CD14-positive monocyte (primary cell): Measurements from ENCODE around the gene OTOS. TPM values are rescaled to one million over a fixed set of nuclear protein-coding genes. Genes with fewer than 3 reads are reported as not detected.

Experiments
- DNase-seq, 3 donors: peaks; one replicate each; pipeline ENCODE4 v3.0.0-alpha.2; 2011 to 2022
- H2AFZ ChIP-seq: 2 replicates; pipeline ENCODE4 v1.6.0; 2012; ENCODE audit warnings: mild to moderate bottlenecking, low read depth, low read length, inconsistent platforms; ENCODE audit not compliant: insufficient read depth, poor library complexity, severe bottlenecking
- H3K27ac ChIP-seq, 2 donors: 1 replicate in 1 of 2; 2 replicates in 1 of 2; pipeline ENCODE4 v1.5.1; 2012 to 2013; ENCODE audit warnings: low read length in 2 of 2, control low read depth in 1 of 2, inconsistent platforms in 1 of 2, low read depth in 1 of 2, mild to moderate bottlenecking in 1 of 2
- H3K27me3 ChIP-seq, 2 donors: one replicate each; pipeline versions ENCODE4 v1.6.0 to v1.6.1; 2011 to 2013; ENCODE audit warnings: low read length in 2 of 2; ENCODE audit not compliant: control insufficient read depth in 2 of 2, insufficient read depth in 2 of 2
- H3K36me3 ChIP-seq, 2 donors: replicated peaks in 1 of 2; 1 replicate in 1 of 2; 2 replicates in 1 of 2; pipeline versions ENCODE4 v1.5.1 to v1.6.1; 2012 to 2013; ENCODE audit warnings: low read length in 2 of 2, control low read depth in 1 of 2, inconsistent platforms in 1 of 2, mild to moderate bottlenecking in 1 of 2; ENCODE audit not compliant: insufficient read depth in 2 of 2, control insufficient read depth in 1 of 2
- H3K4me1 ChIP-seq, 2 donors: 1 replicate in 1 of 2; 2 replicates in 1 of 2; pipeline versions ENCODE4 v1.5.1 to v1.6.1; 2012 to 2013; ENCODE audit warnings: low read length in 2 of 2, control low read depth in 1 of 2, inconsistent platforms in 1 of 2, mild to moderate bottlenecking in 1 of 2, moderate library complexity in 1 of 2; ENCODE audit not compliant: insufficient read depth in 2 of 2, control insufficient read depth in 1 of 2
- H3K4me2 ChIP-seq: replicated peaks from 2 replicates; pipeline ENCODE3; 2012; ENCODE audit warnings: low read length, moderate library complexity, mild to moderate bottlenecking; ENCODE audit not compliant: poor library complexity, severe bottlenecking; ENCODE audit errors: extremely low read depth
- H3K4me3 ChIP-seq, 3 experiments: fragments of 200-600 bp in 1 of 3; sonication (generic) in 1 of 3; replicated peaks in 1 of 3; 1 replicate in 2 of 3; 2 replicates in 1 of 3; pipeline ENCODE4 v1.5.1; 2011 to 2013; ENCODE audit warnings: low read length in 3 of 3, mild to moderate bottlenecking in 3 of 3, control low read depth in 2 of 3, low read depth in 2 of 3, inconsistent platforms in 1 of 3, moderate library complexity in 1 of 3
- H3K79me2 ChIP-seq: 2 replicates; pipeline ENCODE4 v1.6.0; 2012; ENCODE audit warnings: mild to moderate bottlenecking, control low read depth, inconsistent platforms, low read length, moderate library complexity; ENCODE audit not compliant: insufficient read depth
- H3K9ac ChIP-seq: 2 replicates; pipeline ENCODE4 v1.6.0; 2017; ENCODE audit warnings: low read length, mild to moderate bottlenecking; ENCODE audit not compliant: insufficient read depth, poor library complexity, severe bottlenecking
- H3K9me3 ChIP-seq, 2 donors: replicated peaks in 1 of 2; 1 replicate in 1 of 2; 2 replicates in 1 of 2; pipeline versions ENCODE4 v1.5.1 to v1.6.1; 2012 to 2013; ENCODE audit warnings: low read length in 2 of 2, control low read depth in 1 of 2; ENCODE audit not compliant: control insufficient read depth in 1 of 2, insufficient read depth in 1 of 2
- H4K20me1 ChIP-seq: 2 replicates; pipeline ENCODE4 v1.6.0; 2012; ENCODE audit warnings: mild to moderate bottlenecking, low read length, control low read depth, moderate library complexity; ENCODE audit not compliant: insufficient read depth
- H3K27ac Mint-ChIP-seq, 7 donors: one replicate each; pipeline ENCODE4 v1.8.0; 2020; ENCODE audit warnings: mild to moderate bottlenecking in 7 of 7, mixed read lengths in 7 of 7, moderate library complexity in 6 of 7, inconsistent platforms in 2 of 7
- H3K27me3 Mint-ChIP-seq, 3 donors: one replicate each; pipeline ENCODE4 v1.8.0; 2021 to 2022; ENCODE audit warnings: low read depth in 3 of 3, mild to moderate bottlenecking in 3 of 3, mixed read lengths in 3 of 3, moderate library complexity in 3 of 3, inconsistent platforms in 1 of 3
- H3K36me3 Mint-ChIP-seq, 2 donors: one replicate each; pipeline ENCODE4 v1.8.0; 2020; ENCODE audit warnings: mixed read lengths in 2 of 2, inconsistent platforms in 1 of 2, mild to moderate bottlenecking in 1 of 2
- H3K4me1 Mint-ChIP-seq: one replicate; pipeline ENCODE4 v1.8.0; 2020; ENCODE audit warnings: mild to moderate bottlenecking, mixed read lengths
- H3K4me3 Mint-ChIP-seq, 2 donors: one replicate each; pipeline ENCODE4 v1.8.0; 2020; ENCODE audit warnings: mild to moderate bottlenecking in 2 of 2, mixed read lengths in 2 of 2, moderate library complexity in 1 of 2
- H3K9me3 Mint-ChIP-seq, 7 donors: one replicate each; pipeline ENCODE4 v1.8.0; 2020 to 2022; ENCODE audit warnings: mixed read lengths in 7 of 7, mild to moderate bottlenecking in 6 of 7, moderate library complexity in 6 of 7, inconsistent platforms in 2 of 7
- CTCF ChIP-seq: fragments of 200-600 bp; IDR thresholded peaks from one replicate; pipeline ENCODE4 v1.8.0; 2022; ENCODE audit warnings: antibody characterized with exemption, mild to moderate bottlenecking
- WGBS: methylation state at CpG from one replicate; pipeline ENCODE4 v1.1.5; 2013; ENCODE audit warnings: missing lambda C conversion rate; ENCODE audit not compliant: insufficient coverage; 5-methylcytosine and 5-hydroxymethylcytosine counted together
- intact Hi-C, 2 donors: fragments of 100-400 bp; cut with micrococcal nuclease; formaldehyde crosslinking; loops; one replicate each; pipeline versions ENCODE4 v1.15.0 to v1.15.1; 2023
- polyA plus RNA-seq, 3 donors: library from polyadenylated mRNA; depleted of rRNA in 1 of 3; unstranded in 2 of 3; stranded (reverse) in 1 of 3; fragments of 300-500 nt in 2 of 3; fragments of >200 nt in 1 of 3; fragmentation: Illumina TruSeq in 2 of 3; gene quantifications; 1 replicate in 2 of 3; 2 replicates in 1 of 3; pipeline ENCODE4 v1.2.3, GENCODE V29; 2012 to 2021

The OTOS gene
- polyA plus RNA-seq, 3 donors: not detected

- H3K4me1 Mint-ChIP-seq: peaks cover 4% of the 10 kb centered on the region
- Histone ChIP-seq H3K4me2 (no peak overlapping the region), H3K27ac (no peak overlapping the region), H3K36me3 (no peaks in the 10 kb centered on the region), H3K27me3 (no peaks in the 10 kb centered on the region), H3K4me1 (no peaks in the 10 kb centered on the region), H4K20me1 (no peaks in the 10 kb centered on the region), H3K79me2 (no peaks in the 10 kb centered on the region), H2AFZ (no peak overlapping the region), H3K9ac (no peak overlapping the region), H3K4me3 (no peak overlapping the region), H3K9me3 (no peaks in the 10 kb centered on the region)
- WGBS: 70% methylated on average over 7 of the region's 15 CpGs
- peak overlapping the region in 2 of 7 donors; percentile 1 to 4 for H3K27ac Mint-ChIP-seq
- no peaks in the 10 kb centered on the region for H3K36me3 Mint-ChIP-seq
- H3K9me3 Mint-ChIP-seq: peaks cover 0 to 8% (median 2%) of the 10 kb centered on the region in 7 donors
- H3K4me3 Mint-ChIP-seq: no peak overlapping the region
- peaks cover 4 to 16% (median 6%) of the 10 kb centered on the region in 3 donors for H3K27me3 Mint-ChIP-seq
- intact Hi-C loops: no loop called here
- no peak for TF ChIP-seq CTCF
- DNase-seq: no peak
Observed at GRCh38 chr2:240151477-240152031, 11.1 kb upstream of the OTOS start.

- H3K4me2 ChIP-seq: no peak overlapping the region
Observed at GRCh38 chr2:240149943-240150784, 9.7 kb upstream of the OTOS start.

More at GRCh38 chr2:240149943-240150784, 9.7 kb upstream of the OTOS start:
- H2AFZ ChIP-seq: no peak overlapping the region
- H3K36me3 ChIP-seq: no peaks in the 10 kb centered on the region
- H3K4me3 Mint-ChIP-seq: no peak overlapping the region
- peaks cover 4% of the 10 kb centered on the region for H3K4me1 Mint-ChIP-seq
- H3K79me2 ChIP-seq: no peaks in the 10 kb centered on the region
- TF ChIP-seq CTCF: peak; percentile 65
- peaks cover 4 to 19% (median 6%) of the 10 kb centered on the region in 3 donors for H3K27me3 Mint-ChIP-seq
- no peak overlapping the region for H3K27ac Mint-ChIP-seq
- no peaks in the 10 kb centered on the region for H3K4me1 ChIP-seq
- no peaks in the 10 kb centered on the region for H3K27me3 ChIP-seq
- H3K9me3 Mint-ChIP-seq: peaks cover 0 to 8% (median 2%) of the 10 kb centered on the region in 7 donors
- intact Hi-C loops: no loop called here
- no peak overlapping the region for H3K9ac ChIP-seq
- no peak overlapping the region for H3K4me3 ChIP-seq
- no peaks in the 10 kb centered on the region for H4K20me1 ChIP-seq
- no peak overlapping the region for H3K27ac ChIP-seq
- H3K9me3 ChIP-seq: no peaks in the 10 kb centered on the region
- WGBS: 39% methylated on average over 6 of the region's 12 CpGs
- no peak for DNase-seq
- H3K36me3 Mint-ChIP-seq: no peaks in the 10 kb centered on the region
